Memory B cell (primary cell): ENCODE data around the gene HYI.
"Not testable (repeated sequence)": the region's sequence is repeated elsewhere in the genome, so short reads cannot be mapped to it uniquely, and the experiment has no call there.

Source experiments
- ATAC-seq: fragments of 150-1000 bp; cut with Tn5 transposase; 2 replicates; pipeline ENCODE4 v1.10.0; 2021; ENCODE audit warnings: low read depth, mild to moderate bottlenecking, moderate library complexity
- DNase-seq, 2 donors: peaks; one replicate each; pipeline ENCODE4 v3.0.0; 2022; ENCODE audit warnings: low spot score in 2 of 2
- H3K27ac Mint-ChIP-seq: one replicate; pipeline ENCODE4 v1.8.0; 2022; ENCODE audit warnings: mild to moderate bottlenecking, moderate library complexity, mixed read lengths
- H3K27me3 Mint-ChIP-seq: one replicate; pipeline ENCODE4 v1.8.0; 2022; ENCODE audit warnings: mixed read lengths
- H3K36me3 Mint-ChIP-seq: one replicate; pipeline ENCODE4 v1.8.0; 2022; ENCODE audit warnings: mild to moderate bottlenecking, mixed read lengths
- H3K4me1 Mint-ChIP-seq: one replicate; pipeline ENCODE4 v1.8.0; 2022; ENCODE audit warnings: mixed read lengths
- H3K4me3 Mint-ChIP-seq: one replicate; pipeline ENCODE4 v1.8.0; 2022; ENCODE audit warnings: mild to moderate bottlenecking, moderate library complexity, mixed read lengths
- H3K9me3 Mint-ChIP-seq: one replicate; pipeline ENCODE4 v1.8.0; 2022; ENCODE audit warnings: mixed read lengths

HYI gene

DNA sequence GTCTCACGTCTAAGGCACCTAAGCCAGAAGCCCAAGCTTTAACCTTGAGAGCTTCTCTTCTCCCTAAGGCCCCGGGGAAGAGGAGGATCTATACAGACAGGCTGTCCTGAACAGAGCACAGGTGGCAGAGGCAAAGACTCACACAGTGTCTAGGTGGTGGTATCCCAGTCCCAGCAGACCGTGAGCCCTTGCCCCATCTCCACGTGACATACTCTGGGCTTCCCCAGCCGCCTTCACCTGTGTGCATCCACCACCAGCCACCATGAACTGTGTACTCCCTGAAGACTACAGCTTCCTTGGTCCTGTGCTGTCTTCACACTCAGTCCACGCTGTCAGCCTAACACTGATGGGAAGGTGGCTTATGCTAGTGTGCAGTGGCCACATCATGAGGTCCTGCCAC lies 32.3 kb downstream of the HYI start:
- Mint-ChIP-seq H3K4me1 (peaks cover 5% of the 10 kb centered on the region), H3K27me3 (no peaks in the 10 kb centered on the region), H3K36me3 (peaks cover 26% of the 10 kb centered on the region), H3K4me3 (no peak overlapping the region), H3K27ac (no peak overlapping the region), H3K9me3 (no peaks in the 10 kb centered on the region)
- DNase-seq = no peak
- ATAC-seq = no peak

DNA sequence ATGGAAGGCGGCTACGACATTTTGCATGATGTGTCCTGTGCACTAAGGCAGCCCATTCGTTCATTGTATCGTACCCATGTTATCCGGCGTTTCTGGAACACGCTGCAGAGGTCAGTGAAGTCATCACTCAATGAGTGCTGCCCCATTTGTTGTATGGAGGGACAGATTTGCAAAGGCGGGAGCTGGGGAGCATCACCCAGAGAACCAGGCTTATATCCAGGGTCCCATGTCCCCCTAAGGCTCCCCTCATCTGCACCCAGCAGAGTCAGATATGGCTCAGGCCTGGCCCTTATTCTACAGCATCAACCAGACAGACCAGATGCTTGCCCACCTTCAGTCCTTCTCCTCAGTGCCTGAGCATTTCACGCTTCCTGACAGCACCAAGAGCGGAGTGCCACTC lies 32.9 kb downstream of the HYI start:
- Mint-ChIP-seq H3K9me3 (no peaks in the 10 kb centered on the region), H3K4me3 (no peak overlapping the region), H3K36me3 (peaks cover 24% of the 10 kb centered on the region), H3K27ac (no peak overlapping the region), H3K27me3 (no peaks in the 10 kb centered on the region), H3K4me1 (peaks cover 5% of the 10 kb centered on the region)
- ATAC-seq (no peak), DNase-seq (no peak)

DNA sequence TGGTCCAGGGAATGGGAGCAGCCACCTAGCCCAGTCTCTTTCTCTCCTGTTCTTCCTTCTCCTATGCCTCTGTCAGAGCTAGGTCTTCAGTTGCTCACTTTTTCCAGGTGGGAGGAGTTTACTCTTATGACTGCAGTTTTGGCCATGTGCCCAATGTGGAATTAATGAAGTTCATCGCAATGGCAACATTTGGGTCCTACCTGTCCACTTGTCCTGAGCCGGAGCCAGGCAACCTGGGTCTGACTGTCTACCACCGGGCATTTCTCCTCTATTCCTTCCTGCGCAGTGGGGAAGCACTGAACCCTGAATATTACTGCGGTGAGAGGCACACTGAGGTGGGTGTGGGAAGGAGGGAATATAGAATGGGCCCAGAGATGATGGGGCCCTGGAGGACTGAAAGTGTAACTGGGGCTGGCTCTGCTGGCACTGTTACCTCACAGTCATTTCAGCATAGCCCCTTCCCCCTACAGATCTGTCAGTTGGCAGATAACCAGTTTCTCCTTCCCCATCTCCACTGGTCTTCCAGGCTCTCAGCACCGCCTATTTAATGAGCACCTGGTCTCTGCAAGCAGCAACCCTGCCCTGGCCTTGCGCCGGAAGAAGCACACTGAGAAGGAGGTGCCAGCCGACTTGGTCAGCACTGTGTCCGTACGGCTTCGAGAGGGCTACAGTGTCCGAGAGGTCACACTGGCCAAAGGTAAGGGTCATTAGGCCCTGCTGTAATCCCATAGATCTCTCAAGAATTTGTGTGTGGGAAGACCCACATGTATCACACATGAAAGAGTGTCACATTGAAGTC lies 33.9 kb downstream of the HYI start:
- Mint-ChIP-seq H3K9me3 (no peaks in the 10 kb centered on the region), H3K36me3 (peaks cover 26% of the 10 kb centered on the region), H3K27me3 (no peaks in the 10 kb centered on the region), H3K27ac (no peak overlapping the region), H3K4me3 (no peak overlapping the region), H3K4me1 (peaks cover 5% of the 10 kb centered on the region)
- ATAC-seq (no peak), DNase-seq (no peak)

DNA sequence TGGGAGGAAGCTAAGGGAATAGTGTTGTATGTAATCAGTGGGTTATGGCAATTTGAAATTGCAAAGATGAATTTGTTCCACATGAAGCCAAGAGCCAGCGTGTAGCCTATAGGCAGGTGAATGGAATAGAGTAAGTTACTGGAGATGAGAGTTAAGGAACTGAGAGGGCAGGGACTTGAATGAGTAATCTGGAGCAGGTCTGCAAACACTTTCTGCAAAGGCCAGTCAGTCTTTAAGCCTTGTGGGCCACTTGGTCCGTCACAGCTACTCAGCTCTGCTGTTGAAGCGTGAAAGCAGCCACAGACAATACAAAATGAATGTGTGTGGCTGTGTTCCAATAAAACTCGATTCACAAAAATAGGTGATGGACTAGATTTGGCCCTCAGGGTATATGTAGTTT lies 34.9 kb downstream of the HYI start:
- no peak for ATAC-seq
- Mint-ChIP-seq H3K9me3 (no peaks in the 10 kb centered on the region), H3K4me1 (peaks cover 7% of the 10 kb centered on the region), H3K36me3 (peaks cover 25% of the 10 kb centered on the region), H3K27ac (no peak overlapping the region), H3K4me3 (no peak overlapping the region), H3K27me3 (no peaks in the 10 kb centered on the region)
- no peak for DNase-seq

DNA sequence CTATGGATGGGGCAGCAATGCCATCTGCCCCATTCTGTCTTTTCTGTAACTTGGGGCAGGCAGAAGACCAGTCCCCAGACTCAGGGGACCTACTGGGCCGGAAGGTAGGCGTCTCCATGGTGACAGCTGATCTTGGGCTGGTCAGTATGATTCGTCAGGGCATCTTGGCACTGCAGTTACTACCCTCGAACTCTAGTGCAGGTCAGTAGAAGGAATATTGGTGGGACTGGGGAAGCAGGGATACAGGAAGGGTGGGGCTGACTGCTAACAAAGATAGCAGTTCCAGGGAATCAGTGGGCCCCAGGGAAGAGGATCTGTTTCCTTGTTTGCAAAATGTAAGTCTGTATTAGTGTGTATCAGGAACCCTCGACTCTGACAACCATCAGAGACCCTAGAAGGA lies 37.8 kb downstream of the HYI start:
- H3K9me3 Mint-ChIP-seq = no peaks in the 10 kb centered on the region
- no peak for ATAC-seq
- H3K4me1 Mint-ChIP-seq = peaks cover 2% of the 10 kb centered on the region
- DNase-seq = no peak
- H3K36me3 Mint-ChIP-seq = peaks cover 15% of the 10 kb centered on the region
- no peaks in the 10 kb centered on the region for H3K27me3 Mint-ChIP-seq
- H3K4me3 Mint-ChIP-seq = no peak overlapping the region
- H3K27ac Mint-ChIP-seq = no peak overlapping the region

DNA sequence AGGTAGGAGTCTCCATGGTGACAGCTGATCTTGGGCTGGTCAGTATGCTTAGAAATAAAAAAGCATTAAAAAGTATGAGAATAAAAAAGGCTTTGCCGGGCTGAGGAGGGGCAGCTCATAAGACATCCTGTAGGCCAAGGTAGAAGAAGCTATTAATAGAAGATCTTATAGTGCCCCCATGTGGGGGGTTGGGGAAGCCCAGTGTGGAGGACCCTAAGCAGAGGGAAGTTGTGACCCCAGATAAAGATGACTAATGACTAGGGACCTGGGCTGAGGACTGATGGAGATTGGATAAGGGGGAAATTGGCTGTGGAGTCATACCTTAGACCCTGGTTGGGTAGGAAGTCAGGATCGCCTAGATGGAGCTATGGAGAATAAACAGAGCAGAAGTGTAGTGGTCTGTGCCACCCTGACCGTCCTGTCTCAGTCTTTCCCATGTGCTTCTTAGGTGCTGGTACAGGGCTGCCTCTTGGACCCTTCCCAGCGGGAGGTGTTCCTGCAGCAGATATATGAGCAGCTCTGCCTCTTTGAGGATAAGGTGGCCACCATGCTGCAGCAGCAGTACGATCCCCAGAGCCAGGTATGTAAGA lies 39.0 kb downstream of the HYI start:
- H3K27ac Mint-ChIP-seq = no peak overlapping the region
- H3K9me3 Mint-ChIP-seq = no peaks in the 10 kb centered on the region
- H3K27me3 Mint-ChIP-seq = no peaks in the 10 kb centered on the region
- H3K36me3 Mint-ChIP-seq = peaks cover 15% of the 10 kb centered on the region
- H3K4me1 Mint-ChIP-seq = peaks cover 2% of the 10 kb centered on the region
- ATAC-seq (peak; percentile 99), DNase-seq (peak; percentile 66 to 67)
- no peak overlapping the region for H3K4me3 Mint-ChIP-seq

DNA sequence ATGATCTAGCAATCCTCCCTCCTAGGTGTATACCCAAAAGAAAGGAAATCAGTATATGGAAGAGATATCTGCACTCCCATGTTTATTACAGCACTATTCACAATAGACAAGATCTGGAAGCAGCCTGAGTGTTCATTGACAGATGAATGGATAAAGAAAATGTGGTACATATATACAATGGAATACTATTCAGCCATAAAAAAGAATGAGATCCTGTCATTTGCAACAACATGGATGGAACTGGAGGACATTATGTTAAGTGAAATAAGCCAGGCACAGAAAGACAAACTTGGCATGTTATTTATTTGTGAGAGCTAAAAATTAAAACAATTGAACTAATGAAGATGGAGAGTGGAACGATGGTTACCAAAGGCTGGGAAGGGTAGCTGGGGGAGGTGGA lies 40.3 kb downstream of the HYI start:
- H3K27ac Mint-ChIP-seq, ATAC-seq, H3K9me3 Mint-ChIP-seq, H3K4me1 Mint-ChIP-seq, H3K4me3 Mint-ChIP-seq, H3K27me3 Mint-ChIP-seq, DNase-seq: not testable (repeated sequence)
- peaks cover 21% of the 10 kb centered on the region for H3K36me3 Mint-ChIP-seq

DNA sequence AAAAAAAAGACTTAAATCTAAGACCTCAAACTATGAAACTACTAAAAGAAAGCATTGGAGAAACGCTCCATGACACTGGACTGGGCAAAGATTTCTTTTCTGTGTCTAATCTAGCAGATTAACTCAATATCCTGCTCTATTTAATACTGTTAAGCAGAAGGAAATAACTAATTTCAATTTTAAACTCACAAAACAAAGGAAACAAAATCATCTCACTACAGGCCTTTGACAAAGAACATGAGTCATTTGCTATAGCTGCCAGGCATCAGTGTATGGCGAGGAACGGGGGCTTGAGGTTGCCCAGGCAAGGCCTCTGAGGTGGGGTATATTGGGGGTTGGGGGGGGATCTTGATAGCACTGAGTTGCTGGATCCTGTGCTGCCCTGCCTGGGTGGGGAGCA lies 43.2 kb downstream of the HYI start:
- ATAC-seq = no peak
- Mint-ChIP-seq H3K27me3 (no peaks in the 10 kb centered on the region), H3K27ac (no peak overlapping the region), H3K9me3 (no peaks in the 10 kb centered on the region), H3K4me1 (peaks cover 2% of the 10 kb centered on the region), H3K4me3 (no peak overlapping the region), H3K36me3 (peaks cover 33% of the 10 kb centered on the region)
- no peak for DNase-seq

DNA sequence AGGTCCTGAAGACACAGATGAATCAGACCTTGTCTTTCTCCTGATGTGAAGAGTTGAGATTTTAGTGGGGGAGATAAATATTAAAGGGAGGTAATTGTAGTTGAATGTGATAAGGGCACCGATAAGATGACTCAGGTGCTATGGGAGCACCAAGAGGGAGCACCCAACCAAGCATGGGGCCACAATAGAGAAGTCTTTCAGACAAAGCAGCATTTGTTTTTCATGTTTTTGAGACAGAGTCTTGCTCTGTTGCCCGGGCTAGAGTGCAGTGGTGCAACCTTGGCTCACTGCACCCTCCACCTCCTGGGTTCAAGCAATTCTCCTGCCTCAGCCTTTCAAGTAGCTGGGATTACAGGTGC lies 47.9 kb downstream of the HYI start:
- H3K27ac Mint-ChIP-seq = no peak overlapping the region
- ATAC-seq (no peak), DNase-seq (no peak)
- H3K9me3 Mint-ChIP-seq = no peaks in the 10 kb centered on the region
- peaks cover 45% of the 10 kb centered on the region for H3K36me3 Mint-ChIP-seq
- H3K4me3 Mint-ChIP-seq = no peak overlapping the region
- peaks cover 5% of the 10 kb centered on the region for H3K4me1 Mint-ChIP-seq
- H3K27me3 Mint-ChIP-seq = no peaks in the 10 kb centered on the region

DNA sequence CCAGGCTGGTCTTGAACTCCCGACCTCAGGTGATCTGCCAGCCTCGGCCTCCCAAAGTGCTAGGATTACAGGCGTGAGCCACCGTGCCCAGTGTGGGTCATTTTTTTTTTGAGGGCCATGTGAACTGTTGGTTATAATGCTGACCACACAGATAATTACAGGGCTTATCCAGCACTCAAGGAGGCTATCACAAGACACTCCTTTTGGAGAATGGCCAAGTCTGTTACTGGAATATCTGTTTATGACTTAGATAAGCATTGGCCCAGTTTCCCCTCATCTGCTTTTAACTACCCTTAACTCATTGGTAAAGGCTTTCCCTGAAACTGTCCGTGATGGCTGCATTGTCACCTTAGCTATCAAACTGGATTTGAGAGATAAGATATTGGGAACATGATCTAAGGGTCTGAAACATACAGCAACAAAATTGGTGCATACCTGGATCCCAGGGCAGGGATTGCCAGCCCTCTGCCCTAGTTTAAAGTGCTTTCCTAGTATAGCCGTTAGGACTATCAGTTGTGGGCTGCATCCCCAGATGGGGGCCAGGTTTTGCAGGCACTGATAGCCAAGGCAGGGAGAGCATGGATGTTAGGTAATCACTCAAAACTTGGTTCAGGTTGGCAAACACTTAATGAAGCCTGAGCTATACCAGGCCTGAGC lies 48.4 kb downstream of the HYI start:
- DNase-seq = no peak
- no peak for ATAC-seq
- H3K4me3 Mint-ChIP-seq = no peak overlapping the region
- peaks cover 5% of the 10 kb centered on the region for H3K4me1 Mint-ChIP-seq
- no peaks in the 10 kb centered on the region for H3K9me3 Mint-ChIP-seq
- no peak overlapping the region for H3K27ac Mint-ChIP-seq
- H3K27me3 Mint-ChIP-seq = no peaks in the 10 kb centered on the region
- H3K36me3 Mint-ChIP-seq = peaks cover 46% of the 10 kb centered on the region

DNA sequence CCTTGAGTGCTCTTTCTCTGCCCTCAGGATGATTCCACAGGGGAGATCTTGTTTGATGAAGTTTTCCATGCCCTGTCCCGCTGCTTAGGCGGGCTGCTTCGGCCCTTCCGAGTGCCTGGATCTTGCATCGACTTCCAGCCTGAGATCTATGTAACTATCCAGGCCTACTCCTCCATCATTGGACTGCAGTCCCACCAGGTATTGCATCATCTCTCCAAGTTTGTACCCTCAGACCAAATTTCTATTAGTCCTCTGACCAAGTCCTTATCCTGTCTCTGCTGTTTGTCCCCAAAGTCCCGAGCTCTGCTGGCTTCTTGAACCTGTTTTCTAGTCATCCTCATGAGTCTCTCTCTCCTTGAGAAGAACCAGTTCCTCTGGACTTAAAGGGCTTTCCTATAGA lies 49.4 kb downstream of the HYI start:
- no peak for DNase-seq
- no peak for ATAC-seq
- Mint-ChIP-seq H3K27ac (peak overlapping the region; percentile 25), H3K4me3 (no peak overlapping the region), H3K4me1 (peaks cover 5% of the 10 kb centered on the region), H3K27me3 (no peaks in the 10 kb centered on the region), H3K36me3 (peaks cover 45% of the 10 kb centered on the region), H3K9me3 (no peaks in the 10 kb centered on the region)

DNA sequence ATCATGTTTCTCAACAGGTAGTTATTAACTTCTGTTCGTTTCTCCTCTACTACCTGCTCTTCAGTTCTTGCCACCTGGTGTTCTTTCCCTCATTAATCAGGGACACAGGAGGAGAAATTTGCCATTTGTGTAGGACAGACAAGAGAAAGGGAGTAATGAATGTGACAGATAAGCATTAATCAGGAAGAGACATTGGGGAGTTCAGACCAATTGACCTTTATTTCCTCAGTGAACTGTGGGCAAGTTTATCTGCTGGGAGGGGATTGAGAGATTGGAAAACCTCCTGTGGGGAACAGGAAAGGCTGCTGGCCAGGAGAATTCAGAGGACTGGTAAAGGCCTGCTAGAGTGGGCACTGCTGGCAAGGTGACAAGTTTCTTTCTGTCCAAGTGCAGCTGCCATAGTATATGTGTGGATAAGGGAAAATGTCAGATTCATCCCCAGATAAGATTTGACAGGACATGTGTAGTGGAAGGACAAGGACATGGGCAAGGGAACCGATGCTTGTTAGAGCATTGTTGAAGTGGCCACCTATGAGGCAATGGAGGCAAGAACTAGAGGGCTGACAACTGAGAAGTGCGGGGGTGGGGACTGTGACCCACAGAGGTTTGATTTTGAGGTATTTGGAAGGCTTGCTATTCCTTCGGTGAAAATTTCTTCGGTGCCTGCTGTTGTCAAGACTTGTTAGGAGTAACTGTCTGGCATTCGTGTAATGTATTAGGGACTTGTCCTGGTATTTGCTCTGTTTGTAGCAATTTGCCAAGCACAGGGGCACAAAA lies 51.5 kb downstream of the HYI start:
- no peaks in the 10 kb centered on the region for H3K27me3 Mint-ChIP-seq
- H3K4me3 Mint-ChIP-seq = no peak overlapping the region
- ATAC-seq (no peak), DNase-seq (no peak)
- no peak overlapping the region for H3K27ac Mint-ChIP-seq
- H3K36me3 Mint-ChIP-seq = peaks cover 37% of the 10 kb centered on the region
- peaks cover 8% of the 10 kb centered on the region for H3K4me1 Mint-ChIP-seq
- H3K9me3 Mint-ChIP-seq = no peaks in the 10 kb centered on the region
